ENCODE results near the gene EPB41L2.

DNA sequence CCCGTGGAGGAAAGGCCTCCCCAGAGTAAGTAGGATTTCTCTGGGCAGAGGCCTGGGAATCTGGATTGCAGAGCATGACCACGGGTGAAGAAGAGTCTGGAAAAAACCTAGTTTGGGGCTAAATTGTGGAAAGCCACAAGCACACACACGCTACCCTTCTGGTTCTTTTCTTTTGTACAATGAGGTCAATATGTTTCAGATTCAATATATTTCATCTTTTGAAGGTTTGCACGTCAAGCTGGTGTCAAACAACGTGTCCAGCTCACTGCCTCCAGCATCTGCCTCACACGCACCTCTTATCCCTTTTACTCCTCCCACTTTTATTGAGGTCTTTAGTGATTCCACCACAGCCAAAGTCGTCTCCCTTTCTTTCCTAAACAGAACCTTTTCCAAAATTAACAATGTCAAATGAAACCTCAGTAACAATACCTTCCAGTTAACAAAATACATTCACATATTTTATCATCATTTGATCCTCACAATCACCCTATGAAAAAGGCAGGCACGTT is 773 bp upstream of the EPB41L2 start:
- TF ChIP-seq, protein P1, sequence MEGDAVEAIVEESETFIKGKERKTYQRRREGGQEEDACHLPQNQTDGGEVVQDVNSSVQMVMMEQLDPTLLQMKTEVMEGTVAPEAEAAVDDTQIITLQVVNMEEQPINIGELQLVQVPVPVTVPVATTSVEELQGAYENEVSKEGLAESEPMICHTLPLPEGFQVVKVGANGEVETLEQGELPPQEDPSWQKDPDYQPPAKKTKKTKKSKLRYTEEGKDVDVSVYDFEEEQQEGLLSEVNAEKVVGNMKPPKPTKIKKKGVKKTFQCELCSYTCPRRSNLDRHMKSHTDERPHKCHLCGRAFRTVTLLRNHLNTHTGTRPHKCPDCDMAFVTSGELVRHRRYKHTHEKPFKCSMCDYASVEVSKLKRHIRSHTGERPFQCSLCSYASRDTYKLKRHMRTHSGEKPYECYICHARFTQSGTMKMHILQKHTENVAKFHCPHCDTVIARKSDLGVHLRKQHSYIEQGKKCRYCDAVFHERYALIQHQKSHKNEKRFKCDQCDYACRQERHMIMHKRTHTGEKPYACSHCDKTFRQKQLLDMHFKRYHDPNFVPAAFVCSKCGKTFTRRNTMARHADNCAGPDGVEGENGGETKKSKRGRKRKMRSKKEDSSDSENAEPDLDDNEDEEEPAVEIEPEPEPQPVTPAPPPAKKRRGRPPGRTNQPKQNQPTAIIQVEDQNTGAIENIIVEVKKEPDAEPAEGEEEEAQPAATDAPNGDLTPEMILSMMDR (IDR thresholded peaks at IDR 0.05; ENCODE audit: insufficient read depth, low read depth, low read length), result no peak
- TF ChIP-seq EZH2 (IDR thresholded peaks at IDR 0.05; ENCODE audit: insufficient read depth, low read length), result no peak
